Measurements from ENCODE around the gene SERPINE3.

DNA sequence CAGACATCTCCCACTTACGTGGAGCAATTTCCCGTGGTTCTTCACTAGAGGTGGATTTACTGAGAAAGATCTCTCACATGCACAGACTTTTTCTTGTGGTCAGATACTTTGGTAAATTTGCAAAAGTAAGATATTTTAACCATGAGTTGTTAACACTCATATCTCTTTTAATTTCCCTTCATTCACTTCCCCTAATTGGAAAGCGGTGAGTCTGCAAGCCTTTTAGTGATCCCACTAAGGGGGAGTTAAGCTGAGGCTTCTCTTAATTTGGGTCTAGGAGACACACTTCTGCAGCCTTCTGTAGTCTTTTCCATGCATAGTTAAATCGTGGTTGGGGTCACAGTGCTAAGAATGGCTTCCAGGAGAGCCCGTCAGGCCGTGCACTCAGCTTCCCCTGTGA is 30.7 kb upstream of the SERPINE3 start:
- TF ChIP-seq, protein P1, sequence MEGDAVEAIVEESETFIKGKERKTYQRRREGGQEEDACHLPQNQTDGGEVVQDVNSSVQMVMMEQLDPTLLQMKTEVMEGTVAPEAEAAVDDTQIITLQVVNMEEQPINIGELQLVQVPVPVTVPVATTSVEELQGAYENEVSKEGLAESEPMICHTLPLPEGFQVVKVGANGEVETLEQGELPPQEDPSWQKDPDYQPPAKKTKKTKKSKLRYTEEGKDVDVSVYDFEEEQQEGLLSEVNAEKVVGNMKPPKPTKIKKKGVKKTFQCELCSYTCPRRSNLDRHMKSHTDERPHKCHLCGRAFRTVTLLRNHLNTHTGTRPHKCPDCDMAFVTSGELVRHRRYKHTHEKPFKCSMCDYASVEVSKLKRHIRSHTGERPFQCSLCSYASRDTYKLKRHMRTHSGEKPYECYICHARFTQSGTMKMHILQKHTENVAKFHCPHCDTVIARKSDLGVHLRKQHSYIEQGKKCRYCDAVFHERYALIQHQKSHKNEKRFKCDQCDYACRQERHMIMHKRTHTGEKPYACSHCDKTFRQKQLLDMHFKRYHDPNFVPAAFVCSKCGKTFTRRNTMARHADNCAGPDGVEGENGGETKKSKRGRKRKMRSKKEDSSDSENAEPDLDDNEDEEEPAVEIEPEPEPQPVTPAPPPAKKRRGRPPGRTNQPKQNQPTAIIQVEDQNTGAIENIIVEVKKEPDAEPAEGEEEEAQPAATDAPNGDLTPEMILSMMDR (IDR thresholded peaks at IDR 0.05) = no peak
- no peak for TF ChIP-seq POLR2A (IDR thresholded peaks at IDR 0.05)

Data from thyroid gland (tissue), 4 donors.